ENCODE results near the gene TRAF3IP1.
"Not testable (repeated sequence)": the region's sequence is repeated elsewhere in the genome, so short reads cannot be mapped to it uniquely, and the experiment has no call there.

The TRAF3IP1 gene

DNA sequence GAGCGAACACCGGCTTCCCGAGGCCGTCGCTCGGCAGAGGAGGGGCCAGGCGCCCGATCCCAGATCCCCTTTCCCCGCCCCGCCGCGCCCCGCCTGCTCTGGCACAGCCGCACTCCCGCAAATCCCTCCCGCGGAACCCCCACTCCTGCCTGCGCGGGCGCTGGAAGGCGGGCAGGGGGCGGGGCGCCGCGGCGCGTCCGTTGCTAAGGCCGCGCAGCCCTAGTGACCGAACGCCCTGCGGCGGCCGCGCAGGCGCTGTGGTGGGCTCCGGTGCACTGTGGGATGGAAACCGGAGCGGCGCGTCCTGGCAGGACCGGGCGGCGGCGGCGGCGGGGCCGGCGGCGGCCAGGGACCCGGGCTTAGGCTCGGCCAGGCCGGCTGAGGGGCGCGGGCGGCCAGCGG, at the start of gene TRAF3IP1:
Gene TRAF3IP1, plus strand, starts transcription at position 273 of the 402 bp plus-strand sequence. CDS start 145 bp downstream, outside the sequence.
- DNase-seq, result peak; percentile 72

DNA sequence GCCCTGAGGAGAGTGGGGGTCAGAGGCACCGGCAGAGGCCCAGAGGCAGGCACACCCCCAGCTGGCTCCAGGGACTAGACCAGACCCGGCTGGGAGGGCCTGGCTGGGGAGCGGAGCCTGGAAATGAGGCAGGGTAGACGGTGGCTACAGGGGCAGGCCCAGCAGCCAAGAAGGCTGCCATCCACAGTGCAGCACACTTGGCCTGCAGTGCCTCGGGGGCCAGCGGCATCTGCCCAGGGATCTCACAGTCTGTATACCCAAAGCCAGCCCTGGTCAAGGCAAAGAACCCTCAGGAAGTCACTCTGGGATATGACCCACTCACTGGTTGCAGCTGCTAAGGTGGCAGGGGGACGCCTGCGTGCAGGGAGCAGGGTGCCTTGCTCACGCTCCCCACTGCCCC, 49.7 kb upstream of the TRAF3IP1 start:
- DNase-seq, result no peak

DNA sequence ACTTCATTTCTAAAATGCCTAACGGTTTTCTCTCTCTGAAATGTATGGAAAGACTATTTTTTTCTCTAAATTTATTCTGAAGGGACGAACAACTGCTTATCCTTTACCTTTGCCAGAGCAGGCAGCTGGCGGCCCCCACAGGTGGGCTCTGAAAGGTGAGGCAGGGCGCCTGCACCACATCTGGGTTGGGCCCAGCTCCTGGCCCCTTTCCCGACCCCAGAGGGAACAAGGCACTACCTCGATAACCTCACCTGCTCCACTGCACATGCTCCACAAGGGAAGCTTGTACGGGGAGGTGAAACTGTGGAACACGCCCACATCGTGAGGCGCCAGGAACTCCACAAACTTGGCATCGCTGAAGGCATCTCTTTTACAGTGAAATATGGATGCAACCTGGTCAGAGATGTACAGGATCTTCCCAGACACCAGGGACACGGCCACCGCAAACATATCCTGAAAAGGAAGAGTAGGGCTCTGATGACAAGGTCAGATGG, 49.2 kb upstream of the TRAF3IP1 start:
- DNase-seq, result no peak

DNA sequence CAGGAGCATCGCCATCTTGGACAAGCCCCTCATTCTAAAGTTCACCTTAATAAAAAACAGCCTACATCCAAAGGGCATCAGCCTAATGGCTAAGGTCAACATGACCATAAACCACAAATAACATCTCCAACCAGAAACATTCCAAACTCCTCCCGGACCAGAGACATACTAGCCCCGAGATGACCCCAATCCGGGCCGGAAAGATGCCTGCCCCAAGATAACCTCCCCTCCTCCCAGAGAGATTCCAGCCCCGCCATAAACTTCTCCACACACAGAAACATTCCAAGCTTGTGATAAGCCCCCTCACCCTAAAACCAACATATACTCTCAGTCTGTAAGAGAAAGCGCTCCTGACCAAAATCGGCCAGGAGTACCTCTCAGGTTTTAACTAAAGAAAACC, 48.6 kb upstream of the TRAF3IP1 start:
- DNase-seq, result not testable (repeated sequence)

GRCh38 chr2:238272156-238272555, 48.2 kb upstream of the TRAF3IP1 start:
- DNase-seq, result no peak

DNA sequence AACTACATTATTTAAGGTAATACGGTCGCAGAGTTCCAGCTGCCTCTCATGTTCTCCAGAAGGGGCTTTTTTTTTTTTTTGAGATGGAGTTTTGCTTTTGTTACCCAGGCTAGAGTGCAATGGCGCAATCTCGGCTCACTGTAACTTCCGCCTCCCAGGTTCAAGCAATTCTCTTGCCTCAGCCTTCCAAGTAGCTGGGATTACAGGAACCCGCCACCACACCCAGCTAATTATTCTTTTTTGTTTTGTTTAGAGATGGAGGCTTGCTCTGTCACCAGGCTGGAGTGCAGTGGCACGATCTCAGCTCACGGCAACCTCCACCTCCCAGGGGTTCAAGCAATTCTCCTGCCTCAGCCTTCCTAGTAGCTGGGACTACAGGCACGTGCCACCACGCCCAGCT, 46.9 kb upstream of the TRAF3IP1 start:
- DNase-seq, result not testable (repeated sequence)

GRCh38 chr2:238274152-238274865, 46.0 kb upstream of the TRAF3IP1 start:
- DNase-seq, result no peak

DNA sequence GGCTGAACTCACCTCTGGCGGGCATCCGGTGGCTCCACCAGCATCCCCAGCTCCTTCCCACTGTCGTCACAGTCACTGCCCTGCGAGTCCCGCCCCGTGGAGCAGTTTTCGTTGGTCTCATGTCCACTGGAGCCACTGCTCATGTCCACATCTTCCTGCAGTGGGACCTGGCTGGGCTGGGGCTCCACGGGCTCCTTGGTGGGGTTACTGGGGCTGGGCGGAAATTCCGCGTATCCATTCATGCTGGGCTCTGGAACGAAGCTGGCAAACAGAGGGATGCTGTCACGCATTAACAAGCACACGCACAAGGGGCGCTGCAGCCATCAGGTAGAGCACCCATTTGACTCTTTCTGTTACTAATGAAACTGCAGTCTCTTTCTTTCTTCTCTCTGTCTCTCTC, 42.6 kb upstream of the TRAF3IP1 start:
- no peak for DNase-seq

DNA sequence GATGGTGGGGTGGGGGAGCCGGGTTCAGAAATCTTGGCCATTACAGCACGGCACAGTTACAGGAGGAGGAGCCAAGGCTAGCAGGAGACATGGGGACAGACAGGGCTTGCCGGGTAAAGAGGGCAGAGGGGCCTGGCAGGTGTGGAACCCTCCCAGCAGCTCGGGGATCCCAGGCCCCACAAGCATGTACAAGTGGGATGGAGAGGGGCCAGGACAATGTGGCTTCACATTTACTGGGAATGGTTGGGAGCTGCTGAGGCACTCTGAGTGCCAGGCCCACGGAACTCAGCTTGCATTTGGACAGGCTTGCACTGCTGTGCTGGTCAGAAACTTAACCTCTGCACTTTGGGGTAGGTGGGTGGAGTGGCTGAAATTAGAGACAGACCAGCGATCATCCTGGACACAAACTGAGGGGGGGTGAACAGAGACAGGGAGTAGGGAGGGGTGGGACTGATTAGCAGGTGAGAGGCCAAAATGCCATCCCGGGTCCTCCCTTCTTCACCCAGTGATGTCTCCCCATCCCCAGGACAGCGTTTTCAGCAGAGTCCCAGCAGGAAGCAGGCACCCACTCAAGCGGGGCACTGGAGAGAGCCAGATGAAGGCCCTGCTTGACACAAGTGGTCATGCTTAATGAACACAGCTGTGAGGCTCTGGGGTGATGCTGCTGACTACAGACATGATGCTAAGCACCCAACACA, 41.5 kb upstream of the TRAF3IP1 start:
- DNase-seq, result no peak

- no peak for DNase-seq
Observed at GRCh38 chr2:238279324-238279682, 41.0 kb upstream of the TRAF3IP1 start.

DNA sequence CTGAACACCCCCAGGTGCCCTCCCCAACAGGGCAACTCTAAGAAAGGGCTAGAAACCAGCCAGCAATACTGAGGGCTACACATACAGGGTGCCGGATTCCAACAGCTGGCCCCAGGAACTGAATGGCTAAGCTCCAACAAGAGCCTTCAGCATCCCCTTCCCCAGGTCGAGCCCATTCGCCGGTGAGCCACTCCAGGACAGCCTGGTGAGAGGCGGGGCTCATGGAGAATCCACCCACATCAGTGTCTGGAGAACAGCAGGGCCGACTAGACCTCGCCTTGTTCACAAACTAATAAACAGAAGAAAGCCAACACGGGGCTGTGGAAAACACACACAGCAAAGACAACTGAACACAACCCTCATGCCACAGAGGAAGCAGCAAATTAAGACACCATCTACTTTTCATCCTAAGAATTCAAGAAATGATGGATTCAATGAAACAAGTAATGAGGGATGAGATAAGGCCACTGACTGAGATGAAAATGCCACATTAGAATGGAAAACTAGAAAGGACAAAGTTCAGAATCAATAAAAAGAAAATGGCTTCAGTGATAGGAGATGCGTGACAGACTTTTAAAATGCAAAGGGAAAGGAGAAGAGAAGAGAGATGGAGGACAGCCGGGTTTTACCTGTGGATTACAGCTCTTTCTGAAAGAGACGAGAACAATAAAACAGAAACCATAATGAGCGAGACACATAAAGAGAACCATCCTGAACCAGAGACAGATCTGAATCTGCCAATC, 40.1 kb upstream of the TRAF3IP1 start:
- DNase-seq, result no peak

DNA sequence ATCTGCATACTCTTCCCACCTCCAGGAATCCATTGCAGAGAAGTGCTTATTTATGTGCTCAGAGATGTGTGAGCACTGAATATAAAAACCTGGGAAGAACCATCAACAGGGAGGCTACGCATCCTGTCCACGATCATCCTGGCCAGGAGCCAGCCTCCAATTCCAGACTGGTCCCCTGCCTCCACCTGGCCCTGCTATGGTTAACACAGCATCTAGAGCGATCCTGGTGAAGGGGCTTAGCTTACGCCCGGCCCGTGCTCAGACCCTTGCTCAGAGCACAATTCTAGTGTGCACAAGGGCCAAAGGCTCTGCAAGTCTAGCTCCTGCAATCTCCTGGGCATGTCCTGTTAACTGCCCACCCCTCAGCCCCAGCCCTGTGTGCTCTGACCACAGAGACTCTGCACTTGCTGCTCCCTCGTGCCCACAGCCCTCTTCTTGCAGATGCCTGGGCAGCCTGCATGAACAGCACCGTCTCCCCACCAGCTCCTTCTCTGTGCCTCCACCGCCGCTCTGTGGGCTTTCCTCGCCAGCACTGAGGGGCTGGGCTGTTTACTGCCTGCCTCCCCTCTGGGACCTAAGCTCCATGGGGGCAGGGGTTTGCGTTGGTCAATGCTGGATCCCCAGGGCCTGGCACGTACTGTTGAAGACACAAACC, 38.4 kb upstream of the TRAF3IP1 start:
- no peak for DNase-seq

DNA sequence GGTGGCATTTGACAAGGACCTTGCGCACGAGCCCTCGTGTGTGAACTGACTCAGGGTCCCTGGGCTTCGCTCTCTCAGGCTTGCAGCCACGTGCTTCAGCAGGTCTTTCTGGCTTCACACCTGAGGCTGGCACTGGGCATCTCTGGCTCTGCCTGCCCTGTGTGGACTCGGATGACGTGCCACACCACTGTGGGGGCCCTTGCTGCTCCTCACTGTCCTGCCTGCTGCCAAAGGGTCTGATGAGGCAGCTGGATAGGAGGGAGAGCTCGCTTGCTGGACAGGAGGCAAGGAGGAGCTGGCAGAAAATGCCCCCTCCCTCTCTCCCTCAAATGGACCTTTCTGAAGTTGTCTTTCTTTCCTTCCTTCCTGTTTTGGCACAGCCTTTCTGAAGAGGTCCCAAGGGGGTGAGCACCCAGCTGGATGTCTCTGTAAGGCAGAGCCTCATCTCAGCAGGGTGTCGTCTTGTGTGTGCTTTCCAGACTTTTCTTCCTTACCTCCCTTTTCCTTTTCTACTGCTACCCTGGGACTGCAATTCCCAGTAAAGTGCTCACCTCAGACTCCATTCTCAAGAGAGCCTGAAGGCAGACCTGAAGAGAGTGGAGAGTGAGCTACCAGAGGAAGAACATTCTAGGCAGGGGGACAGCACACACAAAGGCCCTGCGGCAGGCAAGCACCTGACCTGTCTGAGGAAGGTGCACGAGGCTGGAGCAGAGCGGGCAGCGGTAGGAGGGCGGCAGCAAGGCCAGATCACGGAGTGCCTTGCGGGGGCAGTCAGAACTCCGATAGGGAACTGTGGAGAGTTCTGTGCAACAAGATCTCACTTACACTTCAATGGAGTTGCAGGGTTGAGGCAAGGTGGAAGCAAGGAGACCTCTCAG, 37.2 kb upstream of the TRAF3IP1 start:
- DNase-seq, result no peak

GRCh38 chr2:238284802-238285515, 35.4 kb upstream of the TRAF3IP1 start:
- DNase-seq, result no peak

- DNase-seq, result no peak
Observed at GRCh38 chr2:238285653-238286082, 34.6 kb upstream of the TRAF3IP1 start.

DNA sequence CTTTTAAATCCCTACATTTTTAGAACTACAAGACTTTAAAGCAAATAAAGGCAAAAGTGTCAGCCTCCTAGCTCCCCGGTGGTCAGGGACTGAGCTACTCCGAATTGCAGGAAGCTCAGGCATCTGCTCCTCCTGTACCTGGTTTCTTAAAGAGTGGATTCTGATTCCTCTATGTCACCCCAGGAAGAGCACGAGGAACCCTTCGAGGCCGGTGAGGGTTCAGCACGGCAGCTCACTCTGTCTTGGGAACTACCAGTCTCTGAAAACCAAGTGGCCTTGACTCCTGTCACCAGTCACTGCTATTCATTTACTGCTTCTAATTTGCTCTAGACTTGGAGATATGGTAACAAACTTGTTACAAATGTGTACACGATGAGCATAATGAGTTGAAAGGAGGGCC, 34.2 kb upstream of the TRAF3IP1 start:
- no peak for DNase-seq

GRCh38 chr2:238286551-238286950, 33.8 kb upstream of the TRAF3IP1 start:
- peak; percentile 65 for DNase-seq

DNA sequence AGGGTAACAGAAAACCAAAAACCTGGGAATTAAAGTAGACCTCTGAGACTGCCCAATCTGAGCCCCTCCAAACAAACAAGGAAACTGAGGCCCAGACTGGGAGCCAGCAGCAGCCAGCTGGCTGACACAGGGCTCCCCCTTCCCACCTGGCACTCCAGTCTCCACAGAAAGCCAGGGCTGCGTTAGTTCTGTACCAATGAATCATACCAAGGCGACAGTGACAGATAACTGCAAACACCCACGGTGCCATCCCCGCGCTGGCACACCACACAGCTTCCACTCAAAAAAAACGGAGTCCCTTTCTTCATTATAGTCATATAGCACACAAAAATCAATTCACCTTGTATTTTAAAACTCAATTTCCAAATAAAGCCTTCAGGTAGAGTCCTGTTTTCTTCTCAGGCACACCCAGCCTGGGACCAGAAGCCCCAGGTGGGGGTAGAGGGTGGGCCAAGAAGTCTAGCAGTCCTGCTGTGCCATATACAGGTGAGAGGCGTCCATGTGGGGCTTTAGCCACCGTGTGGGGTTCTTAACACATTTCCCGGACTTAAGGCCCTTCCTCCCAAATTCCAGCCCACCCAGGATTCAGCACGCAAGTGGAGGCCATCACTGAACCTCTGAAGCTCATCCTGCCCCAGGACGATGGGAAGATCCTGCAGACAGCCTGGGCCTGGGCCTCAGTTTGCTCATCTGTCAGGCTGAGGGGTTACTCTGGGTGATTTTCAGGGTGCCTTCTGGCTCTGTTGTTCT, 33.2 kb upstream of the TRAF3IP1 start:
- no peak for DNase-seq

- DNase-seq, result peak; percentile 34
Observed at GRCh38 chr2:238287737-238288649, 32.3 kb upstream of the TRAF3IP1 start, which contains the start of gene PER2. PER2 (minus strand) TSS chr2:238288610; CDS start chr2:238277936, 10,674 bp downstream.
